Stimulated activated CD4-positive, alpha-beta T cell treated with anti-CD3 and anti-CD28 coated beads, TNF-alpha, amount 100 ng/mL, for 24 hours (primary cell): Measurements from ENCODE around the gene PRKG1.
"Not testable (repeated sequence)": the region's sequence is repeated elsewhere in the genome, so short reads cannot be mapped to it uniquely, and the experiment has no call there.

Experiments
- DNase-seq, 3 experiments: peaks; one replicate each; pipeline ENCODE4 v3.0.0-alpha.2; 2020; ENCODE audit warnings: low read depth in 3 of 3

Gene PRKG1

GRCh38 chr10:51503378-51503777 is 429.1 kb downstream of the PRKG1 start:
- DNase-seq: no peak

GRCh38 chr10:51507476-51507875 is 433.2 kb downstream of the PRKG1 start:
- no peak for DNase-seq

GRCh38 chr10:51508156-51508555 is 433.9 kb downstream of the PRKG1 start:
- DNase-seq: no peak

- no peak for DNase-seq
These were observed 435.9 kb downstream of the PRKG1 start for GRCh38 chr10:51510231-51510630.

GRCh38 chr10:51521605-51522004 is 447.3 kb downstream of the PRKG1 start:
- no peak for DNase-seq

- no peak for DNase-seq
These were observed 448.6 kb downstream of the PRKG1 start for GRCh38 chr10:51522858-51523257.

- no peak for DNase-seq
These were observed 449.2 kb downstream of the PRKG1 start for GRCh38 chr10:51523440-51523839.

GRCh38 chr10:51524041-51524440 is 449.8 kb downstream of the PRKG1 start:
- DNase-seq: no peak

- no peak for DNase-seq
These were observed 453.4 kb downstream of the PRKG1 start for GRCh38 chr10:51527522-51528219.

- DNase-seq: no peak
These were observed 454.2 kb downstream of the PRKG1 start for GRCh38 chr10:51528527-51528926.

GRCh38 chr10:51530541-51530940 is 456.3 kb downstream of the PRKG1 start:
- DNase-seq: no peak

- DNase-seq: no peak
These were observed 457.8 kb downstream of the PRKG1 start for GRCh38 chr10:51532044-51532443.

GRCh38 chr10:51542853-51543252 is 468.6 kb downstream of the PRKG1 start:
- DNase-seq: no peak

- DNase-seq: no peak
These were observed 470.6 kb downstream of the PRKG1 start for GRCh38 chr10:51544933-51545332.

GRCh38 chr10:51547941-51548340 is 473.7 kb downstream of the PRKG1 start:
- DNase-seq: no peak

GRCh38 chr10:51552879-51553278 is 478.6 kb downstream of the PRKG1 start:
- no peak for DNase-seq

- DNase-seq: no peak
These were observed 490.7 kb downstream of the PRKG1 start for GRCh38 chr10:51564896-51565510.

GRCh38 chr10:51567271-51567670 is 493.0 kb downstream of the PRKG1 start:
- DNase-seq: no peak

GRCh38 chr10:51569467-51569866 is 495.2 kb downstream of the PRKG1 start:
- no peak for DNase-seq

GRCh38 chr10:51574248-51575048 is 500.2 kb downstream of the PRKG1 start:
- DNase-seq: no peak

GRCh38 chr10:51581196-51581595 is 506.9 kb downstream of the PRKG1 start:
- DNase-seq: not testable (repeated sequence)

GRCh38 chr10:51583976-51584375 is 509.7 kb downstream of the PRKG1 start:
- DNase-seq: no peak

GRCh38 chr10:51585742-51586141 is 511.5 kb downstream of the PRKG1 start:
- no peak for DNase-seq
